Ectodermal cell (in vitro differentiated cells): ENCODE measurements around the gene EHD4.

ENCODE experiments used
- H3K27ac ChIP-seq: 2 replicates; pipeline ENCODE4 v1.7.0; 2013; ENCODE audit warnings: mild to moderate bottlenecking, low read depth, low read length; ENCODE audit not compliant: insufficient read depth, poor library complexity, severe bottlenecking
- H3K27me3 ChIP-seq: 2 replicates; pipeline ENCODE4 v1.7.0; 2013; ENCODE audit warnings: mild to moderate bottlenecking, low read length; ENCODE audit not compliant: insufficient read depth, control insufficient read depth, poor library complexity, severe bottlenecking
- H3K36me3 ChIP-seq: one replicate; pipeline ENCODE4 v1.7.0; 2013; ENCODE audit warnings: low read length; ENCODE audit not compliant: control insufficient read depth, insufficient read depth
- H3K4me1 ChIP-seq: one replicate; pipeline ENCODE4 v1.7.0; 2013; ENCODE audit warnings: low read length; ENCODE audit not compliant: control insufficient read depth, insufficient read depth
- H3K4me3 ChIP-seq: 2 replicates; pipeline ENCODE4 v1.7.0; 2013; ENCODE audit warnings: low read depth, low read length, control low read depth; ENCODE audit not compliant: insufficient read depth
- H3K9me3 ChIP-seq: 2 replicates; pipeline ENCODE4 v1.7.0; 2013; ENCODE audit warnings: mild to moderate bottlenecking, low read length, moderate library complexity; ENCODE audit not compliant: control insufficient read depth
- WGBS, 2 experiments: methylation state at CpG; one replicate each; pipeline ENCODE4 v1.1.7; 2013; ENCODE audit warnings: missing lambda C conversion rate in 2 of 2; 5-methylcytosine and 5-hydroxymethylcytosine counted together

Gene EHD4

DNA sequence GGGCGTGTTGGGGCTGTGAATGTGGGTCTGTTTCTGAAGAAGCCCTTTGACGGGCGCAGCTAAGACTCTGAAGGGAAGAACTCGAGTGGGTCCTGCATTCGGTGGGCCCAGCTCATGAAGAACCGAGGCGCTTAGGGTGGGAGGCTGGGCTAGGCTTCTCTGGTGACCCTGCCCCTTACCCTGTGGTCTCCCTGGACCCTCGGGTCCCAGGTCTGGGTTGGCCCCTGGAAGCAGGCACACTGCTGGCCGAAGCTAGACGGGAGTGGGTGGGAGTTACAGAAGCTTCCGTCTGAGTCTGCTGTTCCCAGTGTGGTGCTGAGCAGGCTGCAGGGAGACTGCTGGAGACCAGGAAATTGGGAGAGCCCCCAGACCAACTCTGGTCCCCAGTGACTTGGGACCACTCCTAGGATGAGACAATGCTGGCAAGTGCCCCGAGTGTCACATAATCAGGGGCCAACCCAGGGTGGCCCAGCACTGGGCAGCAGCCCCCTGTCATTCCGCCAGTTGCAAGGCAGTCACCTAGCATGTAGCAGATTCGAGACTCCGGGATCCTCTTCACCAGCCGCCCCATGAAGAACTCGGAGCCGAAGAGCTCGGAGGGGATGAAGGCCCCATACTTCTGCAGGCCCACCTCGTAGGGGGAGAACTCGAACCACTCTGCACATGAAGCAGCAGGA, 16.7 kb upstream of the EHD4 start:
- H3K27ac ChIP-seq, result no peak overlapping the region
- H3K9me3 ChIP-seq, result no peaks in the 10 kb centered on the region
- no peak overlapping the region for H3K4me3 ChIP-seq
- 77 to 79% methylated on average over 21 of the region's 21 CpGs for WGBS, 2 experiments
- H3K27me3 ChIP-seq, result no peaks in the 10 kb centered on the region
- no peaks in the 10 kb centered on the region for H3K36me3 ChIP-seq
- peaks cover 10% of the 10 kb centered on the region for H3K4me1 ChIP-seq

DNA sequence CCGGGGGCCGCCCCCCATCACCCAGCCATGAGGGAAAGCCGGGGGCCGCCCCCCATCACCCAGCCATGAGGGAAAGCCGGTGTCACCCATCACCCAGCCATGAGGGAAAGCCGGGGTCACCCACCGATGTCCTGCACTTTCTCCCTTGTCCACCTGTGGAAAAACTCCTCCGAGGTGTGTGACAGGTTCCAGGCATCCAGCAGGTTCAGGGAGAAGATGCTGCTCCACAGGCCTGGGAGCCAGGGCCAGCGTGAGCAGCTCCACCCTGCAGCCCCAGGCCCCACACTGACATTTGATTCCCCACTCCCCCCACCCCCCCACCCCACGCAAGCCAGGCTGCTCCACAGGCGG, 15.5 kb upstream of the EHD4 start:
- Histone ChIP-seq H3K4me1 (peaks cover 10% of the 10 kb centered on the region), H3K9me3 (no peaks in the 10 kb centered on the region), H3K36me3 (no peaks in the 10 kb centered on the region), H3K27ac (no peak overlapping the region), H3K4me3 (no peak overlapping the region), H3K27me3 (no peaks in the 10 kb centered on the region)
- WGBS, 2 experiments, result 85 to 91% methylated on average over 9 to 10 of the region's 11 CpGs

DNA sequence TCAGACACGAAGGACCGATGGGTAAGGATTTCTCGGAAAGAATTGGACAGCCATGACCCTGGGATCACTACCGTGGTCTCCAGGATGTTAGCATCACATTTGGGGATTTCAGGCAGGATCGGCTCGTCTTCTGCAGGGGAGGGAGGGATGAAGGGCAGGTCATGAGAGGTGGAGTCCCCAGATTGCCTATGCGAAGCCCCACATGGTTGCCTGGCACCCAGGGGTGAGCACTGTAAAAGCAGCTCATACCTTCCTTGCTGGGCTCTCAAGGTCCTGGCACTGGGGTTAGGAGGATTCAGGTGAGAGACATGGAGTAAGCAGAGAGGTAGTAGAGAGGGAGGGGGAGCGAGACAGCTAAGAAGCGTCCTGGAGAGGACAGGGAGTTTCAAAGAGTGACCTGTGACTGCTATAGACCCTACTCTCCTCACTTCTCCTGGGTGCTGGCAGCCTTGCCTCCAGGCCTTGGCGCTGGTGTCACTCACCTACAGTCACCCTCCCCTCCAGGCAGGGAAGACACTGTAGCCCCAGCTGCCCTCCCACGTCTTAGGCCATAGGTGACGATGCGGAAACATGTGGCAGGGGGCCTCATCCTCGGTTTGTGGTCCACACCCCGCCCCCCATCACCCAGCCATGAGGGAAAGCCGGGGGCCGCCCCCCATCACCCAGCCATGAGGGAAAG, 15.0 kb upstream of the EHD4 start:
- 88 to 89% methylated on average over 16 to 17 of the region's 17 CpGs for WGBS, 2 experiments
- H3K36me3 ChIP-seq, result no peaks in the 10 kb centered on the region
- no peaks in the 10 kb centered on the region for H3K27me3 ChIP-seq
- H3K27ac ChIP-seq, result no peak overlapping the region
- no peak overlapping the region for H3K4me3 ChIP-seq
- H3K9me3 ChIP-seq, result no peaks in the 10 kb centered on the region
- peaks cover 10% of the 10 kb centered on the region for H3K4me1 ChIP-seq

DNA sequence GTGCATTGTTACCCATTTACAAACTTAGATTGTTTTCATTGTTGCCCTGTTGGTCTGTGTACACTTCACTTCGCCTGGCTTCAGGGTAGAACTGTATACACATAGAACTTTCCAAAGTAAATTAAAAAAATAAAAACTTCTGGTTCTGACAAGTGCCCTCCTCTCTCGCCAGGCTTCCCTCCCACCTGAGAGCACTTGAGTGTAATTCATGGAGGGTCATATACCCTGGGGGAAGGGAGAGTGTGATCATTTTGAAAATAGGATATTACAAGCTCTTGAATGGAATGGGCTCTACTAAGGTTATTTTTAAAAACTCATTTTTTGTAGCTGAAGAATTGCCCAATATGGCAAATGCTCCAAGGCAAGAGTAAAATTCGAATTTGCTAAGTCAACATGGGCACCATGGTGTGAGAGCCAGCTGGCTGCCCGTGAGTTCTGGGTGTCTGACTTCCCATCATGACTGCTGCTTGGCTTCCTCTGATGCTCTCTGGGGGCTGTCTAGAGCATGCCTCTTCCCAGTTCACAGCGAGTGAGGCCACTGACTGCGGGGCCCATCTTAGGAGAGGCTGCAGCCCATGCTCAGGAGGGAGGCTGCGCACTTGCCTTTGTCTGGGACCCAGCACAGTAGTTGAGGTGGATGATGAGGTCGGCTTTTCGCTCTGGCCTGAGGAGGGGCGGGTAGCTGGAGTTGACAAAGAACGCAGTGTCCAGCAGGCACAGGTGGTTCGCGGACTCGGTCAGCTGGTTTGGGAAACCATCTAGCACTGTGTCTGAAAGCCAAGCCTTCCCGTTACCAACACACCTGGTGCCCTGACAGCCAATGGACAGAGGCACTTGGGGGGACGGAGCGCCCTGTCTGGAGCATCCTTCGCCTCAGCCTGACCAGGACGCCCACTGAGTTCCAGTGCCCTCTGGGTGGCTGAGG, 13.1 kb upstream of the EHD4 start:
- Histone ChIP-seq H3K4me3 (no peak overlapping the region), H3K27ac (no peak overlapping the region), H3K27me3 (no peaks in the 10 kb centered on the region), H3K9me3 (no peaks in the 10 kb centered on the region), H3K36me3 (no peaks in the 10 kb centered on the region), H3K4me1 (peaks cover 10% of the 10 kb centered on the region)
- 91 to 93% methylated on average over 19 of the region's 19 CpGs for WGBS, 2 experiments

DNA sequence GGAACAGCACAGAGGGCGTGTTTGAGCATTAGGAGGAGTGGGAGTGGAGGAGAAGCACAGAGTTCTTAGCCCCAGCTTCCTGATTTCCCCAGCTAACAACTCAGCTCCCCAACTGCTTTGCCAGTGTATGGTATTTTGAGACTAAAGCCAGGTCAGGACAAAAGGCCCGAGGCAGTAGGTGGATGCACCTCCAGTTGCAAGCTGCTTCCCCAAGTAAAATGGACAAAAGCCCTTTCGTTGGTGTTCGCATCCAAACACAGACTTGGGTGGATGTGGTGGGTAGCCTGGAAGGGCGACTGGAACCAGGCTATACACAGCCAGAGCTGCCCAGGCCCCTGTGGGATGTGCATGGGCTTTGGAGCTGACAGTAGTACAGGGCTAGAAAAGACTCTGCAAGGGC, 12.3 kb upstream of the EHD4 start:
- Histone ChIP-seq H3K27ac (no peak overlapping the region), H3K4me1 (peaks cover 2% of the 10 kb centered on the region), H3K9me3 (no peaks in the 10 kb centered on the region), H3K36me3 (no peaks in the 10 kb centered on the region), H3K4me3 (no peak overlapping the region), H3K27me3 (no peaks in the 10 kb centered on the region)
- WGBS, 2 experiments, result 92 to 93% methylated on average over 5 of the region's 5 CpGs

DNA sequence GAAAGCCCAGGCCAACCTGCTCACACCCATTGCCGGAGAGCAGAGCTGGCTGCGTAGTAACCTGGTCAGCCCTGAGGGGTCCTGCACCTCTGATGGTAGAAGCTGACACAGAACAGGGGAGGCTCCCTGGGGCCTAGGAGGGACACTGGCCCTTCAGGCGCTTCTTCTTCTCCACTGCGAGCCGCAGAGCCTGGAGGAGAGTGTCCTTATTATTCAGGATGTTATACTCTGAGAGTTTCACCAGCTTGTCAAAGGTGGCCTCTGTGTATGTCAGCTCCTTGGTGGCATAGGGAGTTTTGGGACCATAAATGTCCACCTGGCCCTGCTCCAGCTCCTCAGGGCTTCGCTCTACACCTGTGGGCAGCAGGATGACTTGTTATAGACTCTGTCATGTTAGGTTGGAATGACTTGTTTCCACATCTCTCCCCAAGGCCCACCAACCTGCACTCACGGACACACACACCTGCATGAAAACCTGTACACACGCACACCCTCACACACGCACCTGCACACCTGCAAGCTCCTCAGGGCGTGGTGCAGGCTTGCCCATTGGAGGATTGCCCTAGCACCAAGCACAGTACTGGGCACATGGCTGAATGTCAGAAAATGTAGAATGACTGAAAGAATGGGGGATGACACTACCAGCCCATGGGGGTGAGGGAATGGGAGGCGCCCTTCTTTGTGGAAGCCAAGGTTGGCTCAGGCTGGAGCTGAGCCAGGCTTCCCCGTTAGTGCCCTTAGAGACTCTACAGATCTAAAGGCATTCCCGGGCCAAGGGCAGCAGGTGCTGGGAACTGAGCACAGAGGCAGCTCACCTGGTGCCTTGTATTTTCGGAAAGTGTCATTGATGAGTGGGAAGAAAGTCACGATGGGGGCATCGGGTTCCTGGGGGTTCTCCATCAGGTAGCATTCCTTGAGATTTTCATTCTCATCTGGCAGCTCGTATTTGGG, 11.5 kb upstream of the EHD4 start:
- Histone ChIP-seq H3K4me3 (no peak overlapping the region), H3K27ac (no peak overlapping the region), H3K27me3 (no peaks in the 10 kb centered on the region), H3K9me3 (no peaks in the 10 kb centered on the region), H3K36me3 (no peaks in the 10 kb centered on the region), H3K4me1 (no peaks in the 10 kb centered on the region)
- WGBS, 2 experiments, result 94% methylated on average over 17 of the region's 17 CpGs

- WGBS, 2 experiments, result 74 to 83% methylated on average over 7 of the region's 7 CpGs
Measured at GRCh38 chr15:41983221-41983620, 10.9 kb upstream of the EHD4 start.

GRCh38 chr15:41982133-41982930, 10.0 kb upstream of the EHD4 start:
- H3K27me3 ChIP-seq, result no peaks in the 10 kb centered on the region
- 92 to 94% methylated on average over 10 of the region's 10 CpGs for WGBS, 2 experiments
- H3K9me3 ChIP-seq, result no peaks in the 10 kb centered on the region
- H3K36me3 ChIP-seq, result no peaks in the 10 kb centered on the region
- no peak overlapping the region for H3K4me3 ChIP-seq
- H3K4me1 ChIP-seq, result no peaks in the 10 kb centered on the region
- H3K27ac ChIP-seq, result no peak overlapping the region

More at GRCh38 chr15:41983221-41983620, 10.9 kb upstream of the EHD4 start:
- Histone ChIP-seq H3K27me3 (no peaks in the 10 kb centered on the region), H3K36me3 (no peaks in the 10 kb centered on the region), H3K4me1 (no peaks in the 10 kb centered on the region), H3K4me3 (no peak overlapping the region), H3K27ac (no peak overlapping the region), H3K9me3 (no peaks in the 10 kb centered on the region)
